ENCODE measurements around the gene SLC2A10. TPM values are rescaled to one million over a fixed set of nuclear protein-coding genes. Genes with fewer than 3 reads are reported as not detected.

Gene SLC2A10
- total and polyA plus RNA-seq, 2 experiments from 2014 or later: 4.9 to 14.6 TPM

DNA sequence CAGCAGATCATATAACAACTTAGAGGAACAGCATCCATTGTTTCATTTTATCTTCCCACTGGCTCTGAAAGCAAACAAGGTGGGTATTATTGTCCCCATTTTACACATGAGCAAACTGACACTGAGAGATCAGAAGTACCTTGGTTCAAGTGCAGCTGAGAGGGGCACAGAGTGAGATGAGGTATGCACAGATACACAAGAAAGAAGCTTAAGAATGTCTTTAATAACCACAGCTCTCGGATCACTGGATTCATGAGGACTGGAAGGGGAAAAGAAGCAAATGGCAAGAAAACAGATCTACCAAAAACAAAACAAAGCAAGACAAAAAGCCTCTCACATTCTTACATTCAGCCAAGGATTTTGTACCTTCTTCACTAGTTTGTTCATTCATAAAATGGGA lies 10.6 kb downstream of the SLC2A10 start:
- H3K9me2 ChIP-seq (ENCODE audit: insufficient read depth): peaks cover 12% of the 10 kb centered on the region; the same call in 1 of the 2 replicates
- Mint-ChIP-seq H3K27ac (no peak overlapping the region), H3K4me1 (peaks cover 5% of the 10 kb centered on the region; the same call in 2 of the 3 replicates), H3K4me3 (no peak overlapping the region), H3K9me3 (peaks cover 15% of the 10 kb centered on the region; the same call in 2 of the 3 replicates), H3K27me3 (ENCODE audit: insufficient read depth, low read depth, poor library complexity) (no peaks in the 10 kb centered on the region), H3K36me3 (ENCODE audit: low read depth) (peaks cover 18% of the 10 kb centered on the region)
- no peak overlapping the region for H3K4me3 ChIP-seq
- 0 out of 2 replicates have a peak, but pooled peaks cover 2% of the 10 kb centered on the region for H3K36me3 ChIP-seq (ENCODE audit: insufficient read depth)
- H3K27ac ChIP-seq (ENCODE audit: low read depth): no peak overlapping the region
- TF ChIP-seq EZH2phosphoT487 (IDR thresholded peaks at IDR 0.05; ENCODE audit: unreplicated experiment): no peak
- TF ChIP-seq CREB1 (CRISPR knock-in tag; IDR thresholded peaks at IDR 0.05; ENCODE audit: low read depth): no peak
- TF ChIP-seq, protein P1, sequence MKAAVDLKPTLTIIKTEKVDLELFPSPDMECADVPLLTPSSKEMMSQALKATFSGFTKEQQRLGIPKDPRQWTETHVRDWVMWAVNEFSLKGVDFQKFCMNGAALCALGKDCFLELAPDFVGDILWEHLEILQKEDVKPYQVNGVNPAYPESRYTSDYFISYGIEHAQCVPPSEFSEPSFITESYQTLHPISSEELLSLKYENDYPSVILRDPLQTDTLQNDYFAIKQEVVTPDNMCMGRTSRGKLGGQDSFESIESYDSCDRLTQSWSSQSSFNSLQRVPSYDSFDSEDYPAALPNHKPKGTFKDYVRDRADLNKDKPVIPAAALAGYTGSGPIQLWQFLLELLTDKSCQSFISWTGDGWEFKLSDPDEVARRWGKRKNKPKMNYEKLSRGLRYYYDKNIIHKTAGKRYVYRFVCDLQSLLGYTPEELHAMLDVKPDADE (IDR thresholded peaks at IDR 0.05): no peak
- no peak for TF ChIP-seq STAT1 (IDR thresholded peaks at IDR 0.05; ENCODE audit: unreplicated experiment)
- TF ChIP-seq NANOG (IDR thresholded peaks at IDR 0.05; ENCODE audit: borderline replicate concordance): no peak
- TF ChIP-seq EZH2 (IDR thresholded peaks at IDR 0.05; ENCODE audit: low read depth, unreplicated experiment): no peak
- TF ChIP-seq ZNF331 (CRISPR knock-in tag; IDR thresholded peaks at IDR 0.05; ENCODE audit: low read depth): no peak
- TF ChIP-seq, protein P2, sequence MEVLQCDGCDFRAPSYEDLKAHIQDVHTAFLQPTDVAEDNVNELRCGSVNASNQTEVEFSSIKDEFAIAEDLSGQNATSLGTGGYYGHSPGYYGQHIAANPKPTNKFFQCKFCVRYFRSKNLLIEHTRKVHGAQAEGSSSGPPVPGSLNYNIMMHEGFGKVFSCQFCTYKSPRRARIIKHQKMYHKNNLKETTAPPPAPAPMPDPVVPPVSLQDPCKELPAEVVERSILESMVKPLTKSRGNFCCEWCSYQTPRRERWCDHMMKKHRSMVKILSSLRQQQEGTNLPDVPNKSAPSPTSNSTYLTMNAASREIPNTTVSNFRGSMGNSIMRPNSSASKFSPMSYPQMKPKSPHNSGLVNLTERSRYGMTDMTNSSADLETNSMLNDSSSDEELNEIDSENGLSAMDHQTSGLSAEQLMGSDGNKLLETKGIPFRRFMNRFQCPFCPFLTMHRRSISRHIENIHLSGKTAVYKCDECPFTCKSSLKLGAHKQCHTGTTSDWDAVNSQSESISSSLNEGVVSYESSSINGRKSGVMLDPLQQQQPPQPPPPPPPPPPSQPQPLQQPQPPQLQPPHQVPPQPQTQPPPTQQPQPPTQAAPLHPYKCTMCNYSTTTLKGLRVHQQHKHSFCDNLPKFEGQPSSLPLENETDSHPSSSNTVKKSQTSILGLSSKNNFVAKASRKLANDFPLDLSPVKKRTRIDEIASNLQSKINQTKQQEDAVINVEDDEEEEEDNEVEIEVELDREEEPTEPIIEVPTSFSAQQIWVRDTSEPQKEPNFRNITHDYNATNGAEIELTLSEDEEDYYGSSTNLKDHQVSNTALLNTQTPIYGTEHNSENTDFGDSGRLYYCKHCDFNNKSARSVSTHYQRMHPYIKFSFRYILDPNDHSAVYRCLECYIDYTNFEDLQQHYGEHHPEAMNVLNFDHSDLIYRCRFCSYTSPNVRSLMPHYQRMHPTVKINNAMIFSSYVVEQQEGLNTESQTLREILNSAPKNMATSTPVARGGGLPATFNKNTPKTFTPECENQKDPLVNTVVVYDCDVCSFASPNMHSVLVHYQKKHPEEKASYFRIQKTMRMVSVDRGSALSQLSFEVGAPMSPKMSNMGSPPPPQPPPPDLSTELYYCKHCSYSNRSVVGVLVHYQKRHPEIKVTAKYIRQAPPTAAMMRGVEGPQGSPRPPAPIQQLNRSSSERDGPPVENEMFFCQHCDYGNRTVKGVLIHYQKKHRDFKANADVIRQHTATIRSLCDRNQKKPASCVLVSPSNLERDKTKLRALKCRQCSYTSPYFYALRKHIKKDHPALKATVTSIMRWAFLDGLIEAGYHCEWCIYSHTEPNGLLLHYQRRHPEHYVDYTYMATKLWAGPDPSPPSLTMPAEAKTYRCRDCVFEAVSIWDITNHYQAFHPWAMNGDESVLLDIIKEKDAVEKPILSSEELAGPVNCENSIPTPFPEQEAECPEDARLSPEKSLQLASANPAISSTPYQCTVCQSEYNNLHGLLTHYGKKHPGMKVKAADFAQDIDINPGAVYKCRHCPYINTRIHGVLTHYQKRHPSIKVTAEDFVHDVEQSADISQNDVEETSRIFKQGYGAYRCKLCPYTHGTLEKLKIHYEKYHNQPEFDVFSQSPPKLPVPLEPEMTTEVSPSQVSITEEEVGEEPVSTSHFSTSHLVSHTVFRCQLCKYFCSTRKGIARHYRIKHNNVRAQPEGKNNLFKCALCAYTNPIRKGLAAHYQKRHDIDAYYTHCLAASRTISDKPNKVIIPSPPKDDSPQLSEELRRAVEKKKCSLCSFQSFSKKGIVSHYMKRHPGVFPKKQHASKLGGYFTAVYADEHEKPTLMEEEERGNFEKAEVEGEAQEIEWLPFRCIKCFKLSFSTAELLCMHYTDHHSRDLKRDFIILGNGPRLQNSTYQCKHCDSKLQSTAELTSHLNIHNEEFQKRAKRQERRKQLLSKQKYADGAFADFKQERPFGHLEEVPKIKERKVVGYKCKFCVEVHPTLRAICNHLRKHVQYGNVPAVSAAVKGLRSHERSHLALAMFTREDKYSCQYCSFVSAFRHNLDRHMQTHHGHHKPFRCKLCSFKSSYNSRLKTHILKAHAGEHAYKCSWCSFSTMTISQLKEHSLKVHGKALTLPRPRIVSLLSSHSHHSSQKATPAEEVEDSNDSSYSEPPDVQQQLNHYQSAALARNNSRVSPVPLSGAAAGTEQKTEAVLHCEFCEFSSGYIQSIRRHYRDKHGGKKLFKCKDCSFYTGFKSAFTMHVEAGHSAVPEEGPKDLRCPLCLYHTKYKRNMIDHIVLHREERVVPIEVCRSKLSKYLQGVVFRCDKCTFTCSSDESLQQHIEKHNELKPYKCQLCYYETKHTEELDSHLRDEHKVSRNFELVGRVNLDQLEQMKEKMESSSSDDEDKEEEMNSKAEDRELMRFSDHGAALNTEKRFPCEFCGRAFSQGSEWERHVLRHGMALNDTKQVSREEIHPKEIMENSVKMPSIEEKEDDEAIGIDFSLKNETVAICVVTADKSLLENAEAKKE (CRISPR knock-in tag; IDR thresholded peaks at IDR 0.05): no peak
- TF ChIP-seq JUNB (IDR thresholded peaks at IDR 0.05; ENCODE audit: unreplicated experiment): no peak
- no peak for TF ChIP-seq ZNF114 (CRISPR knock-in tag; IDR thresholded peaks at IDR 0.05)
- TF ChIP-seq, protein P3, sequence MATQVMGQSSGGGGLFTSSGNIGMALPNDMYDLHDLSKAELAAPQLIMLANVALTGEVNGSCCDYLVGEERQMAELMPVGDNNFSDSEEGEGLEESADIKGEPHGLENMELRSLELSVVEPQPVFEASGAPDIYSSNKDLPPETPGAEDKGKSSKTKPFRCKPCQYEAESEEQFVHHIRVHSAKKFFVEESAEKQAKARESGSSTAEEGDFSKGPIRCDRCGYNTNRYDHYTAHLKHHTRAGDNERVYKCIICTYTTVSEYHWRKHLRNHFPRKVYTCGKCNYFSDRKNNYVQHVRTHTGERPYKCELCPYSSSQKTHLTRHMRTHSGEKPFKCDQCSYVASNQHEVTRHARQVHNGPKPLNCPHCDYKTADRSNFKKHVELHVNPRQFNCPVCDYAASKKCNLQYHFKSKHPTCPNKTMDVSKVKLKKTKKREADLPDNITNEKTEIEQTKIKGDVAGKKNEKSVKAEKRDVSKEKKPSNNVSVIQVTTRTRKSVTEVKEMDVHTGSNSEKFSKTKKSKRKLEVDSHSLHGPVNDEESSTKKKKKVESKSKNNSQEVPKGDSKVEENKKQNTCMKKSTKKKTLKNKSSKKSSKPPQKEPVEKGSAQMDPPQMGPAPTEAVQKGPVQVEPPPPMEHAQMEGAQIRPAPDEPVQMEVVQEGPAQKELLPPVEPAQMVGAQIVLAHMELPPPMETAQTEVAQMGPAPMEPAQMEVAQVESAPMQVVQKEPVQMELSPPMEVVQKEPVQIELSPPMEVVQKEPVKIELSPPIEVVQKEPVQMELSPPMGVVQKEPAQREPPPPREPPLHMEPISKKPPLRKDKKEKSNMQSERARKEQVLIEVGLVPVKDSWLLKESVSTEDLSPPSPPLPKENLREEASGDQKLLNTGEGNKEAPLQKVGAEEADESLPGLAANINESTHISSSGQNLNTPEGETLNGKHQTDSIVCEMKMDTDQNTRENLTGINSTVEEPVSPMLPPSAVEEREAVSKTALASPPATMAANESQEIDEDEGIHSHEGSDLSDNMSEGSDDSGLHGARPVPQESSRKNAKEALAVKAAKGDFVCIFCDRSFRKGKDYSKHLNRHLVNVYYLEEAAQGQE (IDR thresholded peaks at IDR 0.05; ENCODE audit: unreplicated experiment): no peak
- TF ChIP-seq, protein P4, sequence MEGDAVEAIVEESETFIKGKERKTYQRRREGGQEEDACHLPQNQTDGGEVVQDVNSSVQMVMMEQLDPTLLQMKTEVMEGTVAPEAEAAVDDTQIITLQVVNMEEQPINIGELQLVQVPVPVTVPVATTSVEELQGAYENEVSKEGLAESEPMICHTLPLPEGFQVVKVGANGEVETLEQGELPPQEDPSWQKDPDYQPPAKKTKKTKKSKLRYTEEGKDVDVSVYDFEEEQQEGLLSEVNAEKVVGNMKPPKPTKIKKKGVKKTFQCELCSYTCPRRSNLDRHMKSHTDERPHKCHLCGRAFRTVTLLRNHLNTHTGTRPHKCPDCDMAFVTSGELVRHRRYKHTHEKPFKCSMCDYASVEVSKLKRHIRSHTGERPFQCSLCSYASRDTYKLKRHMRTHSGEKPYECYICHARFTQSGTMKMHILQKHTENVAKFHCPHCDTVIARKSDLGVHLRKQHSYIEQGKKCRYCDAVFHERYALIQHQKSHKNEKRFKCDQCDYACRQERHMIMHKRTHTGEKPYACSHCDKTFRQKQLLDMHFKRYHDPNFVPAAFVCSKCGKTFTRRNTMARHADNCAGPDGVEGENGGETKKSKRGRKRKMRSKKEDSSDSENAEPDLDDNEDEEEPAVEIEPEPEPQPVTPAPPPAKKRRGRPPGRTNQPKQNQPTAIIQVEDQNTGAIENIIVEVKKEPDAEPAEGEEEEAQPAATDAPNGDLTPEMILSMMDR (conservative IDR thresholded peaks at IDR 0.05; ENCODE audit: low read depth in 2 of 2): no peak
- TF ChIP-seq POLR2AphosphoS5 (IDR thresholded peaks at IDR 0.05; ENCODE audit: low read depth): no peak
- H3F3A ChIP-seq (replicated peaks; ENCODE audit: low read depth): no peaks in the 10 kb centered on the region
- ATAC-seq: no peak
- H3K4me2 ChIP-seq: no peak overlapping the region
- DNase-seq (ENCODE audit: low spot score): no peak
- H3K79me2 ChIP-seq (replicated peaks; ENCODE audit: insufficient read depth): no peaks in the 10 kb centered on the region
- H3K4me1 ChIP-seq (ENCODE audit: insufficient read depth): no peaks in the 10 kb centered on the region
- no peaks in the 10 kb centered on the region for H3K27me3 ChIP-seq (ENCODE audit: insufficient read depth)
- no peak overlapping the region for H2AFZ ChIP-seq
- no peaks in the 10 kb centered on the region for H4K20me1 ChIP-seq (replicated peaks; ENCODE audit: insufficient read depth)

All from GM23338 (cell line).